Measurements from ENCODE around the gene CDK12. TPM values are rescaled to one million over a fixed set of nuclear protein-coding genes. Genes with fewer than 3 reads are reported as not detected.
"Not testable (repeated sequence)": the region's sequence is repeated elsewhere in the genome, so short reads cannot be mapped to it uniquely, and the experiment has no call there.

Gene CDK12
- polyA plus RNA-seq, 6 donors from 2014 or later: 0.32 to 8.1 (median 4.3) TPM

DNA sequence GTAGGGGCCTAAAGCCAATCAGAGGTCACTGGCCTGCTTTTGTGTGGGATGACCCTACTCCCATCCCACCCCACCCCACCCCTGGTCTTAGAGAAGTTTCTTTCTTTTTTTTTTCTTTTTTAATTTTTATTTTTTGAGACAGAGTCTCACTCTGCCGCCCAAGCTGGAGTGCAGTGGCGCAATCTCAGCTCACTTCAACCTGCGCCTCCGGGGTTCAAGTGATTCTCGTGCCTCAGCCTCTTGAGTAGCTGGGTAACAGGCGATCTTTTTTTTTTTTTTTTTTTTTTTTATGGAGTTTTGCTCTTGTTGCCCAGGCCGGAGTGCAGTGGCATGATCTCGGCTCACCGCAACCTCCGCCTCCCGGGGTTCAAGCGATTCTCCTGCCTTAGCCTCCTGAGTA, 83.1 kb downstream of the CDK12 start:
- H3K4me1 Mint-ChIP-seq: peaks cover 6 to 15% (median 10%) of the 10 kb centered on the region in 3 donors
- H3K9me3 Mint-ChIP-seq; H3K27ac Mint-ChIP-seq; H3K4me3 Mint-ChIP-seq; ATAC-seq (ENCODE audit: low read depth in 2 of 2); H3K36me3 Mint-ChIP-seq; DNase-seq; H3K27me3 Mint-ChIP-seq: not testable (repeated sequence)

DNA sequence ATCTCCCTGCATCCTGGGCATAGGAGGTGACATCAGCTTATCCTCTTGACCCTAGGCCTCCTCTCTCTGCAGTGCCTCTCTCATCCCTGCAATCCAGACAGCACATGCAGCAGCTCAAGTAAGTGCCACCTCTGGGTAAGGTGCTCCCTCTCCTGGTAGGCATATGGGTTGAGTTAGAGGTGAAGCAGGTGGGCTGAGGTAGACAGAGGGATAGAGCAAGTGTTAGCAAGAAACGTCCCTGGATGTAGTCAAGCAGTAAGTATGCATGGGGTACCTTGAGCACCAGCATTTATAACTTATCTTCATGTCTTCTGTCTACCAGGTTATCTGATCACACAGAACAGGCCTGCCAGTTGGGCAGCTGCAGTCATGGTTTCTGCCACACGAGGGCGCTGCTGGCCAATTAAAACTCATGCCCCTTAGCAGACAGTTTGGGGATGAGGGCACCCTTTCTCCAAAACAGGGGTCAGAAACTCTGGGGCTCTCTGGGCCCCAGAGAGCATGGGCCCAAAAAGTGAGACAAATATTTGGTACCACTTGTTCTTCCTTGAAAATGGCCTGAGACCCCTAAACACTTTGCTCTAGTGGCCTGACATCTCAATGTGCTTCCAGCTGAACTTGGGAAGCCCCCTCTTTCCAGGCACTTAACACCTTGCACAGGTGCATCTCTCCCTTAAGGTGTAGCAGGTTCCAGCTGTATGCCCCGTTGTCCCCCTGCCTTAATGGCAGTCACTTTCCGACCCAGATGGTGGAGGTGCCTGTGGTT, 86.6 kb downstream of the CDK12 start:
- H3K9me3 Mint-ChIP-seq: no peaks in the 10 kb centered on the region
- ATAC-seq (ENCODE audit: low read depth in 2 of 2): peak; percentile 31 to 45
- H3K4me1 Mint-ChIP-seq: peaks cover 32 to 40% (median 39%) of the 10 kb centered on the region in 3 donors
- peaks cover 0 to 5% of the 10 kb centered on the region in 2 donors for H3K36me3 Mint-ChIP-seq
- H3K4me3 Mint-ChIP-seq: no peak overlapping the region
- H3K27me3 Mint-ChIP-seq: no peaks in the 10 kb centered on the region
- peak; percentile 72 for DNase-seq
- peak overlapping the region in 5 of 6 donors; percentile 23 to 80 (median 56) for H3K27ac Mint-ChIP-seq

GRCh38 chr17:39548494-39549225, 87.4 kb downstream of the CDK12 start:
- ATAC-seq (ENCODE audit: low read depth in 2 of 2): no peak
- Mint-ChIP-seq H3K36me3 (peaks cover 5 to 7% of the 10 kb centered on the region in 2 donors), H3K4me1 (peaks cover 32 to 44% (median 40%) of the 10 kb centered on the region in 3 donors), H3K4me3 (peak overlapping the region in 1 of 8 donors; percentile 53), H3K9me3 (no peaks in the 10 kb centered on the region), H3K27me3 (no peaks in the 10 kb centered on the region), H3K27ac (peak overlapping the region in 5 of 6 donors; percentile 22 to 99 (median 96))
- DNase-seq: no peak

- Mint-ChIP-seq H3K27me3 (no peaks in the 10 kb centered on the region), H3K36me3 (peaks cover 5 to 14% of the 10 kb centered on the region in 2 donors), H3K4me1 (peaks cover 32 to 44% (median 40%) of the 10 kb centered on the region in 3 donors), H3K27ac (peak overlapping the region; percentile 90 to 99 (median 96)), H3K4me3 (peak overlapping the region; percentile 15 to 87 (median 54)), H3K9me3 (no peaks in the 10 kb centered on the region)
- DNase-seq: no peak
- no peak for ATAC-seq (ENCODE audit: low read depth in 2 of 2)
Observed at GRCh38 chr17:39549747-39550573, 88.7 kb downstream of the CDK12 start.

DNA sequence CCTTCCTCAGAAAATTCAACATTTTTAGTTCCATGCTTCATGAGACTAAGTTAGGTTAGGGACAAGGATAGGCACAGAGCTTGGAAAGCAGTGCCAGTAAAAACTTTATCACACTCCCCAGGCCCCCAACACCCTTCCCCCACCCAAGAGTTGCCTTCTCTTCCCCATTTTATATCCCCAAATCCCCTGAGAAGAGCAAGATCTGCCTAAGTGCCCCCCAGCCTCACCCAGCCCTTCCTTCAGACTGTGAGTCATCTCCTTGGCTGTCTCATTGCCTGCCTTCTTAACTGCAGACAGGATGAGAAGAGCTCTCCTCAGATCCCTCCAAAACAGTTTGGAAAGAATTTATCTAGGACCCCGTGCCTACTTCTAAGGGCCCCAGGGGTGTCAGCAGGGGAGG, 90.6 kb downstream of the CDK12 start:
- Mint-ChIP-seq H3K4me1 (peaks cover 32 to 44% (median 40%) of the 10 kb centered on the region in 3 donors), H3K4me3 (peak overlapping the region in 3 of 8 donors; percentile 33 to 65 (median 51)), H3K27ac (peak overlapping the region; percentile 49 to 97 (median 82)), H3K27me3 (no peaks in the 10 kb centered on the region), H3K9me3 (no peaks in the 10 kb centered on the region), H3K36me3 (peaks cover 6 to 26% of the 10 kb centered on the region in 2 donors)
- no peak for DNase-seq
- ATAC-seq (ENCODE audit: low read depth in 2 of 2): no peak

DNA sequence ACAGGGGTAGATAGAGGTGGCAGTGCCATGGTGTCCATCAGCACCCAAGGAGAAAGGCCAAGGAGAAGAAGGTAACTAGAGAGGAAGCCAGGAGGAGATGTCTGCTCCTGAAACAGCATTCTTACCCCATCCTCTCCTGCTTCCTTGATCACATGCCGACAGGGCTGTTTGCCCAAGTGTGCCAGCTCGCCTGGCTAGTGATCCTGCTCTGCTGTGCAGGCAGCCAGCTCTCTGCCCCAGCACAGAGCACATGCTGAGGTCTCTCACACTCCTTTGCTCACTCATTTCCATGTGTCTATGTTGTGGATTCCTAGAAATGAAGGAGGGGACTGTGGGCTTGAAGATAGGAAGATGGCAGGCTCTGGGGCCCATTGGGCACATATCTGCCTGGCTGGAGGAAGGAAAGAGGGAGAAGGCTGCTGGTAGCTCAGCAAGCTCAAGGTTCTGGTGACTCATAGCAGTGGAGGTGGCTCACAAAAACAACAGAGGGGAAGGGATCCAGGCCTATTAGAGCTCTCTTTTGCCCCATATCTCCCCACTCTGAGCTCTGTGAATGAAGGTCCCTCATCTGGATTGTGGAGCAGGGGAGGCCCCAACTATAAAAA, 92.2 kb downstream of the CDK12 start:
- no peaks in the 10 kb centered on the region for H3K27me3 Mint-ChIP-seq
- ATAC-seq (ENCODE audit: low read depth in 2 of 2) (no peak), DNase-seq (no peak)
- H3K4me3 Mint-ChIP-seq: no peak overlapping the region
- H3K4me1 Mint-ChIP-seq: peaks cover 27 to 39% (median 32%) of the 10 kb centered on the region in 3 donors
- H3K36me3 Mint-ChIP-seq: peaks cover 14 to 32% of the 10 kb centered on the region in 2 donors
- no peaks in the 10 kb centered on the region for H3K9me3 Mint-ChIP-seq
- H3K27ac Mint-ChIP-seq: peak overlapping the region in 2 of 6 donors; percentile 23 to 57

DNA sequence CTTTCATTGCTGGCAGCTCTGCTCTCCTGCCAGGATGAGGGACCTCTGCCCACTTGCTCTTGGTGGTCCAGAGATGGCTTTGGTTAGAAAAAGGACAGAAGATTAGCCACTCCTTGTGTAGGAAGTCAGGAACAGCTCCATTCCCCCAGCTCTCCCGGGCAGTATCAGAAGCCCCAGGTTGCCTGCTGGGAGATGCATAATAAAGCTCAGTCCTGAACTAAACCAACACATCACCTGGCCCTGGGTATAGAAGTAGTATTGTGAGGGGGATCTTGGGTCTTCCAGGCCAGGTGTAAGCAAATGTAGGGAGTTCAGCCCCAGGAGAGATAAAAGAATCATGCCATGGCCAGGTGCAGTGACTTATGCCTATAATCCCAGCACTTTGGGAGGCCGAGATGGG, 94.1 kb downstream of the CDK12 start:
- Mint-ChIP-seq H3K4me1 (peaks cover 16 to 25% (median 17%) of the 10 kb centered on the region in 3 donors), H3K27ac (no peak overlapping the region), H3K9me3 (no peaks in the 10 kb centered on the region), H3K4me3 (no peak overlapping the region), H3K36me3 (peaks cover 19 to 35% of the 10 kb centered on the region in 2 donors), H3K27me3 (no peaks in the 10 kb centered on the region)
- DNase-seq (no peak), ATAC-seq (ENCODE audit: low read depth in 2 of 2) (no peak)

GRCh38 chr17:39556423-39556822, 95.1 kb downstream of the CDK12 start:
- Mint-ChIP-seq H3K9me3 (no peaks in the 10 kb centered on the region), H3K27me3 (no peaks in the 10 kb centered on the region), H3K27ac (peak overlapping the region in 1 of 6 donors; percentile 45), H3K4me1 (peaks cover 7 to 14% (median 7%) of the 10 kb centered on the region in 3 donors), H3K36me3 (peaks cover 19 to 39% of the 10 kb centered on the region in 2 donors), H3K4me3 (no peak overlapping the region)
- DNase-seq: no peak
- no peak for ATAC-seq (ENCODE audit: low read depth in 2 of 2)

- peaks cover 20 to 21% of the 10 kb centered on the region in 2 donors for H3K36me3 Mint-ChIP-seq
- H3K4me1 Mint-ChIP-seq: peaks cover 5 to 14% (median 10%) of the 10 kb centered on the region in 3 donors
- no peak overlapping the region for H3K4me3 Mint-ChIP-seq
- H3K27me3 Mint-ChIP-seq: no peaks in the 10 kb centered on the region
- ATAC-seq (ENCODE audit: low read depth in 2 of 2) (no peak), DNase-seq (no peak)
- H3K27ac Mint-ChIP-seq: no peak overlapping the region
- no peaks in the 10 kb centered on the region for H3K9me3 Mint-ChIP-seq
Observed at GRCh38 chr17:39562395-39562794, 101.1 kb downstream of the CDK12 start.

GRCh38 chr17:39562976-39563375, 101.7 kb downstream of the CDK12 start:
- H3K4me3 Mint-ChIP-seq: peak overlapping the region in 1 of 8 donors; percentile 20
- peaks cover 5 to 14% (median 10%) of the 10 kb centered on the region in 3 donors for H3K4me1 Mint-ChIP-seq
- no peak overlapping the region for H3K27ac Mint-ChIP-seq
- no peaks in the 10 kb centered on the region for H3K27me3 Mint-ChIP-seq
- H3K36me3 Mint-ChIP-seq: peaks cover 21 to 22% of the 10 kb centered on the region in 2 donors
- no peaks in the 10 kb centered on the region for H3K9me3 Mint-ChIP-seq
- no peak for ATAC-seq (ENCODE audit: low read depth in 2 of 2)
- no peak for DNase-seq

DNA sequence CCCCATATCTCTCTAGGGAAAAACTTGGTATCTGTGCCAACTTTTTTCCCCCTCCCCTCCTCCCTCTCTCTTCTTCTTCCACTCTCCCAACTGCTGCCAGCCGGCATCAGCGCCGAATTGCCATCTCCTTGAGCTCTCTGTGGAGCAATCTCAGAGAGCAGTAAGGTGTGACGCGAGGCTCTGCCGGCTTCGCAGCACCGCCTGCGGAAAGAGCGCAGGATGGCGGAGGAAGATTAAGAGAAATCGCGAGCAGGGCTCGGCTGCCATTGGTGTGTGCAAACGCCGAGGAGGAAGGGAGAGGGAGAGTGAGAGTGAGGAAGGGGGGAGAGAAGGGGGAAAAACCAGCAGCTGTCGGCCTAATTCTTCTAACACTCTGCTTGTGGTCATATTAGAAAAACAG, 102.2 kb downstream of the CDK12 start:
- Mint-ChIP-seq H3K4me1 (peaks cover 5 to 14% (median 10%) of the 10 kb centered on the region in 3 donors), H3K4me3 (peak overlapping the region in 4 of 8 donors; percentile 20 to 78 (median 36)), H3K9me3 (no peaks in the 10 kb centered on the region), H3K27me3 (no peaks in the 10 kb centered on the region), H3K27ac (peak overlapping the region in 4 of 6 donors; percentile 7 to 86 (median 65)), H3K36me3 (peaks cover 26% of the 10 kb centered on the region in 2 donors)
- ATAC-seq (ENCODE audit: low read depth in 2 of 2): peak in 1 of 2 donors; percentile 35
- DNase-seq: no peak

GRCh38 chr17:39564211-39564848, 103.0 kb downstream of the CDK12 start:
- DNase-seq: no peak
- Mint-ChIP-seq H3K4me1 (peaks cover 5 to 14% (median 10%) of the 10 kb centered on the region in 3 donors), H3K27me3 (no peaks in the 10 kb centered on the region), H3K27ac (peak overlapping the region in 3 of 6 donors; percentile 42 to 81 (median 80)), H3K4me3 (no peak overlapping the region), H3K9me3 (no peaks in the 10 kb centered on the region), H3K36me3 (peaks cover 26 to 34% of the 10 kb centered on the region in 2 donors)
- no peak for ATAC-seq (ENCODE audit: low read depth in 2 of 2)
